NCI-H2029 (cell line): Measurements from ENCODE around the gene DMKN.
"Not testable (repeated sequence)": the region's sequence is repeated elsewhere in the genome, so short reads cannot be mapped to it uniquely, and the experiment has no call there.

Experiments used
- DNase-seq: peaks from one replicate; lab custom pipeline; 2025; lab: John Stamatoyannopoulos, UW

Gene DMKN

GRCh38 chr19:35461788-35462187 lies 51.7 kb downstream of the DMKN start:
- DNase-seq: not testable (repeated sequence)

DNA sequence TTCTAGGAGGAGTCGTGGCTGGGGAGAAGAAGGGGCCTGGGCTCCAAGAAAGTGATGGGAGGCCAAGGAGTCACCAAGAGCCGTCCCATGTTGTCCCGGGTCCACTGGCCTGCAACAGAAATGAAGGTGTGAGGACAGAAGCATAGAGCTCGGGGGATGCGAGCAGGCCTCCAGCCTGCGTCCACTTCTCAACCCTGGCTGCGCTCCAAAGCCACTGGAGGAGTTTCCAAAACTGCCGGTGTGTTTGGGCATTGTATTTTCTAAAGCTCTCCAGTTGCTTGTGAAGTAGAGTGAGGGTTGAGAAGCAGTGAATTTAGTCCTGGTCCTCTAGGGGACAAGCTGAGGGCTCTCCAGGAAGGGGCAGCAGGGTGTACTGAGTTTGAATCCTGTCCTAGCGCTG lies 52.4 kb downstream of the DMKN start:
- DNase-seq: no peak

DNA sequence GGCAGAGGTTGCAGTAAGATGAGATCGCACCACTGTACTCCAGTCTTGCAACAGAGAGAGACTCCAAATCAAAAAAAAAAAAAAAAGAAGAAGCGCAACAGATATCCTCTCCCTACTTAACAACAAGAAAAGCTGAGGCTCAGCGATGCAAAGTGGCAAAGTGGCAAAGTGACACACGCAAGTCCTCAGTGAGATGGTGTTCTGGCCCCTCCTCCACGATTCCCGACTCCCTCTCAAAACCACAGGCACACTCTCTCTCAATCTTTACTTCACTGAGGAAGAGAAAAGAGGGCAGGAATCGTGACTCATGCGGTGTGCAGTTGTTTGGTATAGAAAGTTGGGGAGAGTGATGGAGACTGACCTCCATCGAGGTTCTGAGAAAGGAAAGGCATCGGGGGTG lies 52.8 kb downstream of the DMKN start:
- no peak for DNase-seq

DNA sequence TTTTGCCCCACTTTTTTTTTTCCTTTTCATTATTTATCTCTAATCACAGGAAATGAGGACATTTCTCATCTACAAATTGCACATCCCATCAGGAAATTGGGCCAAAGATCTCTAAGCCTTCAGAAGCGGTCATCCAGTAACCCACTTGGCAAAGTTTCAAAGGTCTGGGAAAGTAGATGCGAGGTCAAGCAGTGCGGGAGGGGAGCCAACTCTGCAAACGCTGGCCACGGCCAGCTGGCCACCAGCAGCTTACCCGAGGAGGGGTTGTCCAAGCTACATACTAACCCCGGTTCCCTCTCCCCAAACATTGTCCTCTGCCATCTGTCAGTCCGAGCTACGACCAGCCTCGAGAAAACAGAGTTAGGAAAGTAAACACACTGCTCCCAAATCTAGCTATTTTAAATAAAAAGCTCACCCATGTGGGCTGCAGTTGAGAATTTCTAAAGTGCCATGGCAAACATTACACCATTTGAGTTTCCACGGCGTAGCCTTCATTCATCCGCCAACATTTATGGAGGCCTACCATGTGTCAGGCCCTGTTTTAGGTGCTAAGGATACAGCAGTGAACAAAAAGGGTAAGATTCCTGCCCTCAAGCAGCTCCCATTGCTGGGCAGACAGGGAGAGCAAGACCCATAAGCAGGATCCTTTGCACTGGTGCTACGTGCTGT lies 53.9 kb downstream of the DMKN start:
- no peak for DNase-seq

GRCh38 chr19:35458731-35459391 lies 54.6 kb downstream of the DMKN start:
- DNase-seq: no peak

GRCh38 chr19:35458192-35458591 lies 55.3 kb downstream of the DMKN start:
- DNase-seq: no peak

- no peak for DNase-seq
Observed at GRCh38 chr19:35457173-35457572, 56.3 kb downstream of the DMKN start.

GRCh38 chr19:35455616-35456201 lies 57.7 kb downstream of the DMKN start:
- no peak for DNase-seq

DNA sequence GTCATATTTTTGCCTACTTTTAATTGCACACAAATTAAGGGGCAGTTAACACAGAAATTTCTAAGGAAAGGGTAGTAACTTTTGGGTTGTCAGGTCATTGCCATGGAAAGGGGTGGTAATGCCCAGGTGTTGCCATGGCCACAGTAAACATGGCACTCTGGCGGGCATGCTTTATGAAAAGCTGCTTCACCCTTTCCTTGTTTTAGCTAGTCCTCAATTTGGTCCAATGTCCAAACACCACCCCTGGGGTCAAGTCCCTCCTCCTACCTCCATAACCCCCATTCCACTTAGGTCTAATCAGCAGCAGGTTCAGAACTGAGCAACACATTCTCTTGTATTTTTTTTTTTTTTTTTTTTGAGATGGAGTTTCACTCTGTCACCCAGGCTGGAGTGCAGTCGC lies 58.8 kb downstream of the DMKN start:
- no peak for DNase-seq

- no peak for DNase-seq
Observed at GRCh38 chr19:35451338-35452096, 61.9 kb downstream of the DMKN start.

GRCh38 chr19:35449359-35450043 lies 63.9 kb downstream of the DMKN start:
- DNase-seq: peak; percentile 46

DNA sequence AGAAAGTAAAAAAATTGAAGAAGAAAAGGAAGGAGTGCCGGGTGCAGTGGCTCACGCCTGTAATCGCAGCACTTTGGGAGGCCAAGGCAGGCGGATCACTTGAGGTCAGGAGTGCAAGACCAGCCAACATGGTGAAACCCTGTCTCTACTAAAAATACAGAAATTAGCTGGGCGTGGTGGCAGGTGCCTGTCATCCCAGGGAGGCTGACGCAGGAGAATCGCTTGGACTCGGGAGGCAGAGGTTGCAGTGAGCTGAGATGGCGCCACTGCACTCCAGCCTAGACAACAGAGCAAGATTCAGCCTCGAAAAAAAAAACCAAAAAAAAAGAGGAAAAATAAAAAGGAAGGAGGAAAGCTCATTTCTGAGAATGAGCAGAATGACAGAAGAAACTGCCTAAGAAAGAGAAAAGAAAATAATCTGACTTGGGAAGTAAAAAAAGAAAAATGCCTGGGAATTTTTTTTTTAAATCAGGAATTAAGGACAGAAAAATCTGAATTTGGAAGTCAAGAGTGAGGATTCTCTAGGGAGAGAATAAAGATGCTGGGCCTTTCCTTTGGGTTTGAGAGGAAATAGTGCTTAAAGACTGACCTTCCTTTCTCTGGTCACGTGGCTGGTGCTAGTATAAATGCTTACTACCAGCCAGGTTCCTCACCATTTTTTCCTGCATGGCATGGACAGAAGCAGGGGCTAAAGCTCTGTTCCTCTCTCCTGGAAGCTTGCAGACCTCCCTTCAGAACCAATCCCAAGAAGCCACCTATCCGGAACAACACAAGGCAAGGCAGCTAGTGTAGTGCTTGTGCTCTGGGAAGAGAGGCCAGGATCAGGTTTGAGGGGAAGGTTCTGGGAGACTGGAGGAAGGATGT lies 65.6 kb downstream of the DMKN start, which contains the start of gene FFAR2:
FFAR2 (plus strand) TSS at position 652 of the 864 bp plus-strand sequence. CDS start 1,458 bp downstream, outside the sequence.
- DNase-seq: no peak
